Memory B cell (primary cell): ENCODE data around the gene SETX.

Source experiments
- ATAC-seq: fragments of 150-1000 bp; cut with Tn5 transposase; 2 replicates; pipeline ENCODE4 v1.10.0; 2021; ENCODE audit warnings: low read depth, mild to moderate bottlenecking, moderate library complexity
- DNase-seq, 2 donors: peaks; one replicate each; pipeline ENCODE4 v3.0.0; 2022; ENCODE audit warnings: low spot score in 2 of 2
- H3K27ac Mint-ChIP-seq: one replicate; pipeline ENCODE4 v1.8.0; 2022; ENCODE audit warnings: mild to moderate bottlenecking, moderate library complexity, mixed read lengths
- H3K27me3 Mint-ChIP-seq: one replicate; pipeline ENCODE4 v1.8.0; 2022; ENCODE audit warnings: mixed read lengths
- H3K36me3 Mint-ChIP-seq: one replicate; pipeline ENCODE4 v1.8.0; 2022; ENCODE audit warnings: mild to moderate bottlenecking, mixed read lengths
- H3K4me1 Mint-ChIP-seq: one replicate; pipeline ENCODE4 v1.8.0; 2022; ENCODE audit warnings: mixed read lengths
- H3K4me3 Mint-ChIP-seq: one replicate; pipeline ENCODE4 v1.8.0; 2022; ENCODE audit warnings: mild to moderate bottlenecking, moderate library complexity, mixed read lengths
- H3K9me3 Mint-ChIP-seq: one replicate; pipeline ENCODE4 v1.8.0; 2022; ENCODE audit warnings: mixed read lengths

The SETX gene

GRCh38 chr9:132333556-132333955 lies 21.2 kb downstream of the SETX start:
- no peak for DNase-seq
- no peaks in the 10 kb centered on the region for H3K27me3 Mint-ChIP-seq

GRCh38 chr9:132328580-132328979 lies 26.2 kb downstream of the SETX start:
- no peak for ATAC-seq
- Mint-ChIP-seq H3K27ac (peak overlapping the region; percentile 38), H3K36me3 (peaks cover 48% of the 10 kb centered on the region), H3K9me3 (no peaks in the 10 kb centered on the region), H3K4me1 (peaks cover 17% of the 10 kb centered on the region), H3K4me3 (no peak overlapping the region), H3K27me3 (no peaks in the 10 kb centered on the region)
- DNase-seq = no peak

More at GRCh38 chr9:132333556-132333955, 21.2 kb downstream of the SETX start:
- no peak for ATAC-seq
- no peaks in the 10 kb centered on the region for H3K9me3 Mint-ChIP-seq
- H3K4me1 Mint-ChIP-seq = peaks cover 18% of the 10 kb centered on the region
- H3K4me3 Mint-ChIP-seq = no peak overlapping the region
- H3K27ac Mint-ChIP-seq = no peak overlapping the region
- peaks cover 44% of the 10 kb centered on the region for H3K36me3 Mint-ChIP-seq

- no peak overlapping the region for H3K4me3 Mint-ChIP-seq
- H3K36me3 Mint-ChIP-seq = peaks cover 51% of the 10 kb centered on the region
- H3K27ac Mint-ChIP-seq = peak overlapping the region; percentile 20
- H3K4me1 Mint-ChIP-seq = peaks cover 26% of the 10 kb centered on the region
- DNase-seq (no peak), ATAC-seq (no peak)
- no peaks in the 10 kb centered on the region for H3K9me3 Mint-ChIP-seq
- H3K27me3 Mint-ChIP-seq = no peaks in the 10 kb centered on the region
These were observed 27.2 kb downstream of the SETX start for GRCh38 chr9:132327537-132327936.

- Mint-ChIP-seq H3K4me1 (peaks cover 30% of the 10 kb centered on the region), H3K27ac (peak overlapping the region; percentile 67), H3K9me3 (no peaks in the 10 kb centered on the region), H3K27me3 (no peaks in the 10 kb centered on the region), H3K4me3 (no peak overlapping the region), H3K36me3 (peaks cover 45% of the 10 kb centered on the region)
- ATAC-seq (no peak), DNase-seq (no peak)
These were observed 30.4 kb downstream of the SETX start for GRCh38 chr9:132324425-132324824.

GRCh38 chr9:132319421-132320110 lies 35.2 kb downstream of the SETX start:
- H3K27me3 Mint-ChIP-seq = no peaks in the 10 kb centered on the region
- H3K27ac Mint-ChIP-seq = no peak overlapping the region
- H3K36me3 Mint-ChIP-seq = peaks cover 26% of the 10 kb centered on the region
- peaks cover 32% of the 10 kb centered on the region for H3K4me1 Mint-ChIP-seq
- DNase-seq (no peak), ATAC-seq (no peak)
- H3K9me3 Mint-ChIP-seq = no peaks in the 10 kb centered on the region
- H3K4me3 Mint-ChIP-seq = no peak overlapping the region

GRCh38 chr9:132312873-132313272 lies 41.9 kb downstream of the SETX start:
- H3K27me3 Mint-ChIP-seq = no peaks in the 10 kb centered on the region
- H3K36me3 Mint-ChIP-seq = peaks cover 31% of the 10 kb centered on the region
- peaks cover 10% of the 10 kb centered on the region for H3K4me1 Mint-ChIP-seq
- ATAC-seq (no peak), DNase-seq (no peak)
- H3K4me3 Mint-ChIP-seq = no peak overlapping the region
- H3K9me3 Mint-ChIP-seq = no peaks in the 10 kb centered on the region
- peak overlapping the region; percentile 88 for H3K27ac Mint-ChIP-seq

GRCh38 chr9:132312426-132312825 lies 42.4 kb downstream of the SETX start:
- Mint-ChIP-seq H3K27ac (peak overlapping the region; percentile 88), H3K4me3 (no peak overlapping the region)
- no peak for ATAC-seq

GRCh38 chr9:132311978-132312377 lies 42.8 kb downstream of the SETX start:
- peaks cover 10% of the 10 kb centered on the region for H3K4me1 Mint-ChIP-seq
- peaks cover 31% of the 10 kb centered on the region for H3K36me3 Mint-ChIP-seq
- H3K27ac Mint-ChIP-seq = peak overlapping the region; percentile 88
- H3K9me3 Mint-ChIP-seq = no peaks in the 10 kb centered on the region
- no peak for ATAC-seq
- no peak overlapping the region for H3K4me3 Mint-ChIP-seq
- DNase-seq = no peak
- H3K27me3 Mint-ChIP-seq = no peaks in the 10 kb centered on the region

More at GRCh38 chr9:132312426-132312825, 42.4 kb downstream of the SETX start:
- no peak for DNase-seq
- Mint-ChIP-seq H3K27me3 (no peaks in the 10 kb centered on the region), H3K36me3 (peaks cover 31% of the 10 kb centered on the region), H3K4me1 (peaks cover 10% of the 10 kb centered on the region), H3K9me3 (no peaks in the 10 kb centered on the region)

- Mint-ChIP-seq H3K27me3 (no peaks in the 10 kb centered on the region), H3K36me3 (peaks cover 35% of the 10 kb centered on the region), H3K9me3 (no peaks in the 10 kb centered on the region), H3K4me3 (no peak overlapping the region), H3K27ac (no peak overlapping the region), H3K4me1 (peaks cover 13% of the 10 kb centered on the region)
- no peak for ATAC-seq
- no peak for DNase-seq
These were observed 45.7 kb downstream of the SETX start for GRCh38 chr9:132309056-132309455.

GRCh38 chr9:132301521-132301920 lies 53.3 kb downstream of the SETX start:
- Mint-ChIP-seq H3K36me3 (peaks cover 26% of the 10 kb centered on the region), H3K9me3 (no peaks in the 10 kb centered on the region), H3K4me3 (no peak overlapping the region), H3K4me1 (peaks cover 4% of the 10 kb centered on the region), H3K27ac (no peak overlapping the region), H3K27me3 (no peaks in the 10 kb centered on the region)
- DNase-seq (no peak), ATAC-seq (no peak)

GRCh38 chr9:132299221-132299620 lies 55.6 kb downstream of the SETX start:
- ATAC-seq = no peak
- Mint-ChIP-seq H3K4me1 (peaks cover 5% of the 10 kb centered on the region), H3K9me3 (no peaks in the 10 kb centered on the region), H3K4me3 (no peak overlapping the region), H3K27me3 (no peaks in the 10 kb centered on the region), H3K36me3 (peaks cover 27% of the 10 kb centered on the region), H3K27ac (no peak overlapping the region)
- no peak for DNase-seq

- Mint-ChIP-seq H3K4me3 (no peak overlapping the region), H3K36me3 (peaks cover 23% of the 10 kb centered on the region), H3K27ac (peak overlapping the region; percentile 73), H3K27me3 (no peaks in the 10 kb centered on the region), H3K9me3 (no peaks in the 10 kb centered on the region), H3K4me1 (peaks cover 2% of the 10 kb centered on the region)
- DNase-seq (no peak), ATAC-seq (no peak)
These were observed 59.6 kb downstream of the SETX start for GRCh38 chr9:132295181-132295580.

- ATAC-seq (no peak), DNase-seq (no peak)
- peaks cover 2% of the 10 kb centered on the region for H3K4me1 Mint-ChIP-seq
- H3K4me3 Mint-ChIP-seq = no peak overlapping the region
- no peak overlapping the region for H3K27ac Mint-ChIP-seq
- peaks cover 17% of the 10 kb centered on the region for H3K36me3 Mint-ChIP-seq
- no peaks in the 10 kb centered on the region for H3K27me3 Mint-ChIP-seq
- H3K9me3 Mint-ChIP-seq = no peaks in the 10 kb centered on the region
These were observed 61.6 kb downstream of the SETX start for GRCh38 chr9:132293145-132293721.

GRCh38 chr9:132288966-132289365 lies 65.8 kb downstream of the SETX start:
- no peaks in the 10 kb centered on the region for H3K4me1 Mint-ChIP-seq
- ATAC-seq (no peak), DNase-seq (no peak)
- H3K27ac Mint-ChIP-seq = no peak overlapping the region
- H3K36me3 Mint-ChIP-seq = peaks cover 16% of the 10 kb centered on the region
- H3K4me3 Mint-ChIP-seq = no peak overlapping the region
- no peaks in the 10 kb centered on the region for H3K9me3 Mint-ChIP-seq
- H3K27me3 Mint-ChIP-seq = no peaks in the 10 kb centered on the region

- peaks cover 19% of the 10 kb centered on the region for H3K36me3 Mint-ChIP-seq
- no peak overlapping the region for H3K27ac Mint-ChIP-seq
- no peak for ATAC-seq
These were observed 66.4 kb downstream of the SETX start for GRCh38 chr9:132288361-132288760.

More at GRCh38 chr9:132288361-132288760, 66.4 kb downstream of the SETX start:
- H3K4me1 Mint-ChIP-seq = no peaks in the 10 kb centered on the region
- no peak overlapping the region for H3K4me3 Mint-ChIP-seq
- no peak for DNase-seq
- H3K9me3 Mint-ChIP-seq = no peaks in the 10 kb centered on the region
- H3K27me3 Mint-ChIP-seq = no peaks in the 10 kb centered on the region
